ENCODE results near the gene FOXF2.

DNA sequence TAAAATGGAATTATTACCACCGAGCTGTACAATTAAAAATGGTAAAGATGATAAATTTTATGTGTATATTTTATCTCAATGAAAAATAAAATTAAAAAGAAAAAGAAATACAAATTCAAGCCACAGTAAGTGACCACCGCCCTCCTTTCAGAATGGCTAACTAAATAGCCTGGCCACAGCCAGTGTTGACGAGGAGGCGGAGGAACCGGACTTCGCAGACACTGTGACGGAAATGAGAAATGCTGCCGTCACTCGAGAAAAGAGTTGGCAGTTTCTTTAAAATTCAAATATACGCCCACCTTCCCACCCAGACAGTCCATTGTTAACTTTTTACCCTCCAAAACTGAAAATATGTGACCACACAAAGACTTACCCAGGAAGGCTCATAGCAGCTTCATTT, 50.0 kb downstream of the FOXF2 start:
- TF ChIP-seq, protein P1, sequence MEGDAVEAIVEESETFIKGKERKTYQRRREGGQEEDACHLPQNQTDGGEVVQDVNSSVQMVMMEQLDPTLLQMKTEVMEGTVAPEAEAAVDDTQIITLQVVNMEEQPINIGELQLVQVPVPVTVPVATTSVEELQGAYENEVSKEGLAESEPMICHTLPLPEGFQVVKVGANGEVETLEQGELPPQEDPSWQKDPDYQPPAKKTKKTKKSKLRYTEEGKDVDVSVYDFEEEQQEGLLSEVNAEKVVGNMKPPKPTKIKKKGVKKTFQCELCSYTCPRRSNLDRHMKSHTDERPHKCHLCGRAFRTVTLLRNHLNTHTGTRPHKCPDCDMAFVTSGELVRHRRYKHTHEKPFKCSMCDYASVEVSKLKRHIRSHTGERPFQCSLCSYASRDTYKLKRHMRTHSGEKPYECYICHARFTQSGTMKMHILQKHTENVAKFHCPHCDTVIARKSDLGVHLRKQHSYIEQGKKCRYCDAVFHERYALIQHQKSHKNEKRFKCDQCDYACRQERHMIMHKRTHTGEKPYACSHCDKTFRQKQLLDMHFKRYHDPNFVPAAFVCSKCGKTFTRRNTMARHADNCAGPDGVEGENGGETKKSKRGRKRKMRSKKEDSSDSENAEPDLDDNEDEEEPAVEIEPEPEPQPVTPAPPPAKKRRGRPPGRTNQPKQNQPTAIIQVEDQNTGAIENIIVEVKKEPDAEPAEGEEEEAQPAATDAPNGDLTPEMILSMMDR (IDR thresholded peaks at IDR 0.05) = no peak
- TF ChIP-seq EP300 (IDR thresholded peaks at IDR 0.05; ENCODE audit: low read depth) = no peak
